OCI-LY7 (cell line): ENCODE results near the gene KCNMA1. TPM values are rescaled to one million over a fixed set of nuclear protein-coding genes. Genes with fewer than 3 reads are reported as not detected.

Experiments used
- BruUV-seq: library from RNA; stranded (reverse); fragments of 400-500 nt; replicated peaks from 2 replicates; lab custom pipeline; 2021; lab: Mats Ljungman, UMichigan
- CTCF ChIA-PET: fragments of 300-600 bp; sonication (Branson Sonifier 250); formaldehyde crosslinking; loops from one replicate; lab custom pipeline; 2022; ENCODE audit warnings: antibody characterized with exemption; ENCODE audit not compliant: unreplicated experiment; lab: Charles Lee
- POLR2A ChIA-PET: fragments of 300-600 bp; sonication (Branson Sonifier 250); formaldehyde crosslinking; loops from one replicate; lab custom pipeline; 2022; ENCODE audit warnings: antibody characterized with exemption; lab: Charles Lee
- DNase-seq: peaks from one replicate; pipeline ENCODE4 v3.0.0-alpha.2; 2015; ENCODE audit warnings: low spot score
- H2AFZ ChIP-seq: fragments of 200-600 bp; sonication (generic), shearing (Covaris generic); 2 replicates; pipeline ENCODE4 v1.6.1; 2014; ENCODE audit warnings: mild to moderate bottlenecking, antibody characterized with exemption, low read length, moderate library complexity
- H3K27ac ChIP-seq: fragments of 200-600 bp; sonication (generic); 2 replicates; pipeline ENCODE4 v1.5.1; 2014; ENCODE audit warnings: mixed run types, low read depth, mild to moderate bottlenecking, moderate library complexity, low read length, inconsistent platforms; ENCODE audit not compliant: poor library complexity, severe bottlenecking
- H3K36me3 ChIP-seq: fragments of 200-600 bp; sonication (generic); 2 replicates; pipeline ENCODE4 v1.6.1; 2014; ENCODE audit warnings: mild to moderate bottlenecking, antibody characterized with exemption, low read length, moderate library complexity, mixed read lengths; ENCODE audit not compliant: insufficient read depth
- H3K4me1 ChIP-seq: fragments of 200-600 bp; sonication (generic); 2 replicates; pipeline ENCODE4 v1.5.1; 2014; ENCODE audit warnings: mild to moderate bottlenecking, low read length; ENCODE audit not compliant: insufficient read depth, poor library complexity, severe bottlenecking
- H3K4me2 ChIP-seq: fragments of 200-600 bp; sonication (generic); 2 replicates; pipeline ENCODE4 v1.6.1; 2014; ENCODE audit warnings: mild to moderate bottlenecking, low read length
- H3K4me3 ChIP-seq: fragments of 200-600 bp; sonication (generic); 2 replicates; pipeline ENCODE4 v1.5.1; 2014; ENCODE audit warnings: mild to moderate bottlenecking, low read depth, low read length; ENCODE audit not compliant: poor library complexity, severe bottlenecking
- H3K79me2 ChIP-seq: fragments of 200-600 bp; sonication (generic); 2 replicates; pipeline ENCODE4 v1.6.1; 2016; ENCODE audit warnings: low read depth, mild to moderate bottlenecking, low read length, moderate library complexity, mixed read lengths; ENCODE audit not compliant: insufficient read depth
- H3K9me2 ChIP-seq: fragments of 200-600 bp; sonication (generic); 2 replicates; pipeline ENCODE4 v1.6.1; 2016; ENCODE audit warnings: mild to moderate bottlenecking, low read length, mixed read lengths; ENCODE audit not compliant: insufficient read depth
- H3K9me3 ChIP-seq: fragments of 200-600 bp; sonication (generic); 2 replicates; pipeline ENCODE4 v1.6.1; 2014; ENCODE audit warnings: mild to moderate bottlenecking, mixed run types, low read length, mixed read lengths
- H4K20me1 ChIP-seq: fragments of 200-600 bp; sonication (generic); 2 replicates; pipeline ENCODE4 v1.6.1; 2014; ENCODE audit warnings: mild to moderate bottlenecking, antibody characterized with exemption, low read length, moderate library complexity, mixed read lengths; ENCODE audit not compliant: insufficient read depth
- CTCF ChIP-seq: fragments of 200-600 bp; sonication (generic); conservative IDR thresholded peaks from 2 replicates; pipeline ENCODE4 v1.5.1; 2014; ENCODE audit warnings: mild to moderate bottlenecking, antibody characterized with exemption, low read length, moderate library complexity, mixed read lengths
- EZH2phosphoT487 ChIP-seq: fragments of 200-600 bp; sonication (generic); IDR thresholded peaks from 2 replicates; pipeline ENCODE4 v1.6.1; 2018; ENCODE audit warnings: low read depth, borderline replicate concordance, mild to moderate bottlenecking, mixed run types, antibody characterized with exemption, low read length, moderate library complexity, mixed read lengths
- intact Hi-C: fragments of 100-400 bp; cut with micrococcal nuclease; formaldehyde crosslinking; loops from one replicate; pipeline ENCODE4 v1.10.0; 2022; ENCODE audit not compliant: unreplicated experiment
- total RNA-seq, 2 experiments: library from RNA; depleted of rRNA in 1 of 2; stranded (reverse); fragments of >200 nt in 1 of 2; shearing (Covaris generic) in 1 of 2; gene quantifications; 2 replicates each; pipeline ENCODE4 v1.2.3, GENCODE V29; 2014 to 2022

The KCNMA1 gene
- total RNA-seq, 2 experiments from 2014 or later: not detected

- H4K20me1 ChIP-seq: no peaks in the 10 kb centered on the region
- H3K4me1 ChIP-seq: no peaks in the 10 kb centered on the region
- H3K79me2 ChIP-seq: no peaks in the 10 kb centered on the region
- ChIA-PET CTCF (no interaction called here), POLR2A (no interaction called here)
- H3K36me3 ChIP-seq: no peaks in the 10 kb centered on the region
- H3K27ac ChIP-seq: no peak overlapping the region
- no peaks in the 10 kb centered on the region for H3K9me3 ChIP-seq
- intact Hi-C loops: no loop called here
- TF ChIP-seq EZH2phosphoT487 (no peak), CTCF (no peak)
- no peak for DNase-seq
- no peak overlapping the region for H3K4me2 ChIP-seq
- no peaks in the 10 kb centered on the region for H3K9me2 ChIP-seq
- BruUV-seq: no TSS peak
- H2AFZ ChIP-seq: no peak overlapping the region
- no peak overlapping the region for H3K4me3 ChIP-seq
Measured at GRCh38 chr10:77422491-77423338, 214.9 kb downstream of the KCNMA1 start.

- TF ChIP-seq EZH2phosphoT487 (no peak), CTCF (no peak)
- no peak overlapping the region for H2AFZ ChIP-seq
- ChIA-PET POLR2A (no interaction called here), CTCF (no interaction called here)
- intact Hi-C loops: no loop called here
- no peak overlapping the region for H3K27ac ChIP-seq
- no peak overlapping the region for H3K4me2 ChIP-seq
- H3K9me2 ChIP-seq: no peaks in the 10 kb centered on the region
- no TSS peak for BruUV-seq
- H3K4me3 ChIP-seq: no peak overlapping the region
- no peaks in the 10 kb centered on the region for H3K4me1 ChIP-seq
- H3K36me3 ChIP-seq: no peaks in the 10 kb centered on the region
- H3K79me2 ChIP-seq: no peaks in the 10 kb centered on the region
- no peak for DNase-seq
- no peaks in the 10 kb centered on the region for H3K9me3 ChIP-seq
- H4K20me1 ChIP-seq: no peaks in the 10 kb centered on the region
Measured at GRCh38 chr10:77421591-77421990, 216.0 kb downstream of the KCNMA1 start.

GRCh38 chr10:77420947-77421523 is 216.6 kb downstream of the KCNMA1 start:
- no peaks in the 10 kb centered on the region for H3K79me2 ChIP-seq
- BruUV-seq: no TSS peak
- intact Hi-C loops: no loop called here
- H3K9me3 ChIP-seq: no peaks in the 10 kb centered on the region
- CTCF ChIA-PET: no interaction called here
- no peak overlapping the region for H2AFZ ChIP-seq
- DNase-seq: no peak
- no peaks in the 10 kb centered on the region for H3K36me3 ChIP-seq
- TF ChIP-seq CTCF: no peak
- TF ChIP-seq EZH2phosphoT487: no peak
- no peaks in the 10 kb centered on the region for H3K4me1 ChIP-seq
- no peaks in the 10 kb centered on the region for H4K20me1 ChIP-seq
- no peak overlapping the region for H3K4me3 ChIP-seq
- H3K9me2 ChIP-seq: no peaks in the 10 kb centered on the region
- POLR2A ChIA-PET: no interaction called here
- H3K27ac ChIP-seq: no peak overlapping the region
- H3K4me2 ChIP-seq: no peak overlapping the region
